HL-60/S4 treated with phorbol 12-myristate 13-acetate at 8.2 ng/mL for 4 days and 3 days (cell line): Measurements from ENCODE around the gene FBRSL1.
"Not testable (repeated sequence)": the region's sequence is repeated elsewhere in the genome, so short reads cannot be mapped to it uniquely, and the experiment has no call there.

ENCODE experiments used
- in situ Hi-C: fragments of 300-500 bp; cut with MboI; formaldehyde crosslinking; loops from 2 replicates; pipeline ENCODE4 v1.15.0; 2022; ENCODE audit warnings: low sequenced_read_pairs

The FBRSL1 gene

DNA sequence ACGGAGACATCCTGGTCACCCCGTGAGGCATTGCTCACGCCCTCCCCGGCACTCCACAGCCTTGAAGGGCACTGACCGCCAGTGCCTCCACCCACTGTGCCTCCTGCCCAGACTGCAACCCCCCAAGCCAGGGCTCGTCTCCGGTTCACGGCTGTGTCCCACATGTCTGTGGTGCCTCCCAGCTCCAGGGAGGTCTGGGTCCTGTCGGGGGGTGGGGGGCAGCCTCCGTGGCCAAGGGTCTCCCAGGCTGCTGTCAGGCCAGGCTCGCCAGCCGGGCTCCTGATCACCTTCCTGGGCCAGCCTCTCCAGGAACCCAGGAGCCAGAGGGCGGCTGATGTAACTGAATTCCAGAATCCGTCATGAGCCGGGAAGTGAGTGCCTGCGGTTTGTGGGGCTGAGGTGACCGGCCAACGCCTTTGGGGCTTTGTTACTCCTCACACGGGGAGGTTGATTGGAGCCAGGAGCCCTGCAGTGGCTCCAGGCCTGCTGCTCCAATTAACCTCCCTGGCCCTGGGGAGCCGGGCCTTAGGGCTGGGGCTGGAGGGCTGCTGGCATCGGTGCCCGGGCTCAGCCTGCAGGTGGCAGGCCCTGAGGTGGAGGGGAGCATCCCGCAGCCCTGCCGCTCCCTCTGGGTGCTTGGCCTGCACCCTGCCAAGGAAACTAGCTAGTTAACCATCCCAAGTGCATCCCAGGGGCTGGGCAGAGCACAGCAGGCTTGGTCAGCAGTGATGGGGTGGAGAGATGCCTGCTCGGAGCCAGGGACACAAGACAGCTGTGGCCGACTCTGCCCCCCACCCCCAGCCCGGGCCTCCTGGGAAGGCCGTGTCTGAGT is 36.4 kb upstream of the FBRSL1 start:
- in situ Hi-C loops = no loop called here

DNA sequence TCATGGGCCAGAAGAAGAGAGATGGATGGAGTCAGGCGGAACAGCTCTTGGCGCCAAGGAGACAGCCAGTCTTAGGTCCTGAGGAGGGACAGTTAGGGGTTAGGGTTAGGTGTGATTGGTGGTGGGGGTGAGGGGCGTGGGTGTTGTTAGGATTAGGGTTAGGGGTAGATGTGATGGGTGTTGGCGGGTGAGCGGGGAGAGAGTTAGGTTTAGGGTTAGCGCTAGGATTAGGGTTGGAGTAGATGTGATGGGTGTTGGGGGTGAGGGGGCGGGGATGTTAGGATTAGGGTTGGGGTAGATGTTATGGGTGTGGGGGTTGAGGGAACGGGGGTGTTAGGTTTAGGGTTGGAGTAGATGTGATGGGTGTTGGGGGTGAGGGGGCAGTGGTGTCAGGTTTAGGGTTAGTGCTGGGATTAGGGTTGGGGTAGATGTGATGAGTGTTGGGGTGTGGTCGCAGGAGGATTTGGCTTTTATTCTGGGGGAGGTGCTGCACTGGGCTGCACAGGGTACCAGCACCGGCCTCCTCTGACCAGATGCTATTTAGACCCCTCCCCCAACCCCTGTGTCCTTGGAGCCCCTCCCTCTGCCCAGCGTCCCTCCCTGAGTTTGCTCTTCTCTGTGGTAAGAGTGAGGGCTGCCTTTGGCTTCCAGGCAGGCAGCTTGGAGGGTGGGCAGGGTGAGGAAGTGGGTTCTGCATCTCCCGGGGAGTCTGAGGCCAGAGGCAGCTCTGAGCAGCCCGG is 35.6 kb upstream of the FBRSL1 start:
- in situ Hi-C loops = no loop called here

DNA sequence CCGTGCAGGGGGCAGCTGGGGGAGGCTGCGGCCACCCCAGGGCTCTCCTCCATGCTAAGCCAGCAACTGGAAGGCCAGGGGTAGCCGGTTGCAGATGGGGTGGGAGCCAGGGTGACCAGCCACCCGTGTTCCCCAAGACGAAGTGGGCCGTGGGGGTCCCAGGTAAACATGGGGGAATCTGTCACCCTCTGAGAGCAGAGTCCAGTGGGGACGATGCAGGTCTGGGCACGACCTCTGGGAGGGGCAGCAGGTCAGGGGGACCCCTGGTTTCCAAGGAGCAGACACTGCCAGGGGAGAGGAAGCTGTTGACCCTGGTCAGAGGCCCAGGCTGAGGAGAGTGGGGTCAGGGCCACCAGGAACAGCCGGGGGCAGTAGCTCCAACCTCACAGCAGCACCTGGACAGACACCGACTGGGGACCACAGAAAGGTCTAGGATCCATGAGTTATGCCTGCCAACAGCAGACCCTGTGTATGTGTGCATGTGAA is 35.0 kb upstream of the FBRSL1 start:
- in situ Hi-C loops = no loop called here

GRCh38 chr12:132455565-132455964 is 34.4 kb upstream of the FBRSL1 start:
- in situ Hi-C loops = no loop called here

GRCh38 chr12:132456186-132456943 is 33.6 kb upstream of the FBRSL1 start:
- in situ Hi-C loops = no loop called here

- in situ Hi-C loops = no loop called here
Measured at GRCh38 chr12:132456944-132457495, 32.9 kb upstream of the FBRSL1 start.

DNA sequence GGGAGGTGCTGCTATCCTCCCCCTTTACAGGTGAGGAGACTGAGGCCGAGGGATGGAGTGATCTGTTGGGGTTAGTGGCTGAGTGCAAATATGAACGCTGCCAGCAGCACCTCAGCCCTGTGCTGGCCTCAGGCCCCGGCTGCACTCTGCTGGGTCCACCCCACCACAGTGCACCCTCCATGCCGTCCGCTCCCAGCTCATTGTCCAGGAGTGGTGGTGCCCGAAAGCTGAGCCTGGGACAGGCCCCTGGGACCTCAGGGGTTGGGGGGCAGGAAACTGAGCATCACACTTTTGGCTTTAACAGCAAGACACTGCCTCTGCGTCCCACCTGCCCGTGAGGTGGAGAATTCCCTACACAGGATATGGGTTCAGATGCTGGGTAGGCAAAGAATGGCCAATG is 31.5 kb upstream of the FBRSL1 start:
- in situ Hi-C loops = no loop called here

- in situ Hi-C loops = no loop called here
Measured at GRCh38 chr12:132458846-132459641, 30.9 kb upstream of the FBRSL1 start.

DNA sequence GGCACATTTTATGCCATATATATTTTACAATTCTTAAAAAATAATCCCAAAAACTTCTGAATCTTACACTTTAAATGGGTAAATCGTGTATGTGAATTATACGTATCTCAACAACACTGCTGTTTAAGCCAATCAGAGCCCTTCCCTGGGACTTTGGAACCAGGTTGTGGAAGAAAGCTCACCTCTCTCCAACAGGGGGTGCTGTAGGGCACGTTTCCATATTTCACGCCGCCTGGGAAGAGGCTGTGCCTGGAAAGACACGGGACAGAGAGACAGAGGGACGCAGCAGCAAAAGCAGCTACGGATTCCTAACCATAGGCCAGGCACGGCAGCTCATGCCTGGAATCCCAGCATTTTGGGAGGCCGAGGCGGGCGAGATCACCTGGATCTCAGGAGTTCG is 29.4 kb upstream of the FBRSL1 start:
- in situ Hi-C loops = no loop called here

- in situ Hi-C loops = no loop called here
Measured at GRCh38 chr12:132461526-132461925, 28.4 kb upstream of the FBRSL1 start.

- in situ Hi-C loops = no loop called here
Measured at GRCh38 chr12:132462788-132463187, 27.2 kb upstream of the FBRSL1 start.

GRCh38 chr12:132463284-132463924 is 26.5 kb upstream of the FBRSL1 start:
- in situ Hi-C loops = not testable (repeated sequence)

- in situ Hi-C loops = not testable (repeated sequence)
Measured at GRCh38 chr12:132464304-132464703, 25.6 kb upstream of the FBRSL1 start.

DNA sequence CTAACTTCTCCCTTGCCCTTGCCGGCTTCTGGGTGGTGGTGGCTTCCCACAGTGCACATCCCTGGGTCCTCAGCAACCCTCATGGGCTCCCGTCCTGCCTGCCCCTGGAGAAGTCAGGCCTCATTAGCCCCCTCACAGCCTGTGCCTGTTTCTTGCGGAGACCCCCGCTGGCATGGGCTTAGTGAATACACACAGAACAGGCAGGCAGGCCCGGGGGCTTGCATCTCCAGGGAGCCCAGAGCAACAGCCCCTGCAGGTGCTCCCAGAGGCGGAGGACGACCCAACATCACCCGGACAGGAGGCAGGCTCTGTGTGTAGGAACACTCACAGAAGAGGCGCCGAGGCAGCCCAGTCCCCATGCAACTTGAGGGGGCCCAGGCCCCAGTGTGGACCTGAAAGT is 25.1 kb upstream of the FBRSL1 start:
- in situ Hi-C loops = no loop called here

DNA sequence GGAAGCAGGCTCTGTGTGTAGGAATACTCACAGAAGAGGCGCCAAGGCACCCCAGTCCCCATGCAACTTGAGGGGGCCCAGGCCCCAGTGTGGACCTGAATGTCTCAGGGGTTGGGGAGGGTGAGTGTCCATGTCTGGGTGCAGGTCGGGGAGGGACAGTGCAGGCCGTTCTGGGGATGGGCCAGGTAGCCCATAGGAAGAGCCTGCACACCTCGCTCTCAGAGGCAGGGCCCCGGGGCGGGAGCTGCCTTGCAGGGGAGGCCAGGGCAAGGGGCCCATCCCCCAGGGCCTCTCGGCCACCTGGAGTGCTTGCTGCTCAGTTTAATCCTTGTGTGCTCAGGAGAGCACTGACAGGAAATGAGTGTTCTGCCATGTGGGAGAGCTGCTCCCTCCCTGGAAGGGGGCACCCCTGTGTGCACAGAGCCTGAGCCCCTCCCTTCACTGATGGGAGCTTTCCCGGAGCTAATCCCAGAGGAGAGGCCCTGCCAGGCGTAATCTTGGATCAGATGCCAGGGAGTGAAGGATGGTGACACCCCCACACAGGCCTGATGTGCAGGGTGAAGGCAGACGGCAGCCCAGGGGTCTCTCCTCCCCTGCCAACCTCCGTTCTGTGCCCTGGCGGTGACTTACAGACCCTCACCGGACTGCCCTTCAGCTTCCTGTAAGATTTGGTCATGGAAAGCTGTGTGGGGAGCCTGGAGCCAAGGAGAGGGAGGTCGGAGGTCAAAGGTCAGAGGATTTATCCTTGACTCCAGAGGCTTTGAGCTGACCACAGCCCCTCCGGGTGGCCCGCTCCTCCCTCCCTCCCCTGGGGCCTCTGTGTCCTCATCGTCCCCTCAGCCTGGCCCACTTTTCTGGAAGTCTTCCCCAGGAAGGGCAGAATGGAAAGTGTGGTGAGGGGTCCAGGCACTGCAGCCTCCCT is 24.4 kb upstream of the FBRSL1 start:
- in situ Hi-C loops = no loop called here

GRCh38 chr12:132466241-132467201 is 23.4 kb upstream of the FBRSL1 start:
- in situ Hi-C loops = no loop called here

- in situ Hi-C loops = no loop called here
Measured at GRCh38 chr12:132467511-132467910, 22.4 kb upstream of the FBRSL1 start.

GRCh38 chr12:132469423-132469822 is 20.5 kb upstream of the FBRSL1 start:
- in situ Hi-C loops = no loop called here
